ENCODE results near the gene CARM1.

DNA sequence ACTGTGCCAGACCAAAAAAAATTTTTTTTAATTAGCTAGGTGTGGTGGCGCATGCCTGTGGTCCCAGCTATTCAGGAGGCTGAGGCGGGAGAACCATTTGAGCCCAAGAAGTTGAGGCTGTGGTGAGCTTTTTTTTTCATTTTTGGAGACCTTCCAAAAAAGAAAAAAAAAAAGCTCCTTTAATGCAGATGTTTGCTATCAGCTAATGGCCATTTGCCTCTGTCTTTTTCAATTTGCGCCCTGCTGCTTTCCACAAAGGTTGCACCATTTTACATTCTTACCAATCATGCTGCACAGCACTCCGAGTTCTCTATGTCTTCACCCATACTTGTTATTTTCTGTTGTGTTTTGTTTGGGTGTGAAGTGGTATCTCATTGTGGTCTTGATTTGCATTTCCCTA, 73.9 kb downstream of the CARM1 start:
- TF ChIP-seq, protein P1, sequence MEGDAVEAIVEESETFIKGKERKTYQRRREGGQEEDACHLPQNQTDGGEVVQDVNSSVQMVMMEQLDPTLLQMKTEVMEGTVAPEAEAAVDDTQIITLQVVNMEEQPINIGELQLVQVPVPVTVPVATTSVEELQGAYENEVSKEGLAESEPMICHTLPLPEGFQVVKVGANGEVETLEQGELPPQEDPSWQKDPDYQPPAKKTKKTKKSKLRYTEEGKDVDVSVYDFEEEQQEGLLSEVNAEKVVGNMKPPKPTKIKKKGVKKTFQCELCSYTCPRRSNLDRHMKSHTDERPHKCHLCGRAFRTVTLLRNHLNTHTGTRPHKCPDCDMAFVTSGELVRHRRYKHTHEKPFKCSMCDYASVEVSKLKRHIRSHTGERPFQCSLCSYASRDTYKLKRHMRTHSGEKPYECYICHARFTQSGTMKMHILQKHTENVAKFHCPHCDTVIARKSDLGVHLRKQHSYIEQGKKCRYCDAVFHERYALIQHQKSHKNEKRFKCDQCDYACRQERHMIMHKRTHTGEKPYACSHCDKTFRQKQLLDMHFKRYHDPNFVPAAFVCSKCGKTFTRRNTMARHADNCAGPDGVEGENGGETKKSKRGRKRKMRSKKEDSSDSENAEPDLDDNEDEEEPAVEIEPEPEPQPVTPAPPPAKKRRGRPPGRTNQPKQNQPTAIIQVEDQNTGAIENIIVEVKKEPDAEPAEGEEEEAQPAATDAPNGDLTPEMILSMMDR (IDR thresholded peaks at IDR 0.05; ENCODE audit: low read length) = no peak
- TF ChIP-seq EZH2 (optimal IDR thresholded peaks at IDR 0.05; ENCODE audit: low read depth, low read length) (no peak), EZH2phosphoT487 (IDR thresholded peaks at IDR 0.05; ENCODE audit: low read length) (no peak)

Data from MM.1S (cell line).